Muscle of arm (tissue), 12 donors: ENCODE data around the gene TMEM218. TPM values are rescaled to one million over a fixed set of nuclear protein-coding genes. Genes with fewer than 3 reads are reported as not detected.
"Not testable (repeated sequence)": the region's sequence is repeated elsewhere in the genome, so short reads cannot be mapped to it uniquely, and the experiment has no call there.

Source experiments
- DNase-seq: peaks from one replicate; pipeline ENCODE4 v3.0.0-alpha.2; 2013
- polyA plus RNA-seq, 12 donors: library from polyadenylated mRNA; unstranded; fragments of 120-200 nt; gene quantifications; one replicate each; pipeline ENCODE4 v1.2.1, GENCODE V29; 2013; ENCODE audit not compliant: insufficient read length in 12 of 12

TMEM218 gene
- polyA plus RNA-seq, 12 donors: 14.4 to 29.8 (median 24.5) TPM; not detected in 1

GRCh38 chr11:125091247-125091876 is 20.1 kb downstream of the TMEM218 start:
- DNase-seq: peak; percentile 83

- no peak for DNase-seq
These were observed 20.6 kb downstream of the TMEM218 start for GRCh38 chr11:125090816-125091215.

GRCh38 chr11:125090151-125090550 is 21.3 kb downstream of the TMEM218 start:
- DNase-seq: not testable (repeated sequence)

GRCh38 chr11:125089481-125089880 is 21.9 kb downstream of the TMEM218 start:
- not testable (repeated sequence) for DNase-seq

GRCh38 chr11:125088576-125089455 is 22.6 kb downstream of the TMEM218 start:
- no peak for DNase-seq

GRCh38 chr11:125088123-125088522 is 23.3 kb downstream of the TMEM218 start:
- DNase-seq: no peak

- no peak for DNase-seq
These were observed 24.7 kb downstream of the TMEM218 start for GRCh38 chr11:125086633-125087296.

- DNase-seq: no peak
These were observed 25.9 kb downstream of the TMEM218 start for GRCh38 chr11:125085301-125086081.

GRCh38 chr11:125084761-125085231 is 26.6 kb downstream of the TMEM218 start:
- DNase-seq: no peak

- DNase-seq: no peak
These were observed 27.4 kb downstream of the TMEM218 start for GRCh38 chr11:125084057-125084416.

GRCh38 chr11:125083312-125084056 is 27.9 kb downstream of the TMEM218 start:
- DNase-seq: no peak

- no peak for DNase-seq
These were observed 28.7 kb downstream of the TMEM218 start for GRCh38 chr11:125082611-125083311.

GRCh38 chr11:125082040-125082439 is 29.4 kb downstream of the TMEM218 start:
- DNase-seq: no peak

GRCh38 chr11:125081098-125081798 is 30.2 kb downstream of the TMEM218 start:
- no peak for DNase-seq

- DNase-seq: no peak
These were observed 30.9 kb downstream of the TMEM218 start for GRCh38 chr11:125080531-125080911.

GRCh38 chr11:125079878-125080530 is 31.4 kb downstream of the TMEM218 start:
- no peak for DNase-seq

- no peak for DNase-seq
These were observed 32.1 kb downstream of the TMEM218 start for GRCh38 chr11:125079151-125079877.

- DNase-seq: no peak
These were observed 32.8 kb downstream of the TMEM218 start for GRCh38 chr11:125078516-125079140.
